IPS DF 4.7 (cell line): Measurements from ENCODE around the gene SLC17A4.
A peak's percentile ranks its signal among the peaks of the same experiment; 100 is the strongest.
"Not testable (repeated sequence)": the region's sequence is repeated elsewhere in the genome, so short reads cannot be mapped to it uniquely, and the experiment has no call there.

Experiments
- DNase-seq: peaks from one replicate; pipeline ENCODE4 v3.0.0-alpha.2; 2013; ENCODE audit warnings: low spot score; ENCODE audit errors: extremely low read depth

The SLC17A4 gene

GRCh38 chr6:25754535-25754934 lies at the start of gene SLC17A4:
Gene SLC17A4, plus strand, starts transcription at chr6:25754742. Its CDS starts 7,221 bp downstream, at chr6:25761963.
- no peak for DNase-seq

- DNase-seq, result no peak
These were observed 48.1 kb upstream of the SLC17A4 start for GRCh38 chr6:25706314-25707014.

GRCh38 chr6:25709761-25710160 lies 44.8 kb upstream of the SLC17A4 start:
- DNase-seq, result no peak

- DNase-seq, result no peak
These were observed 44.3 kb upstream of the SLC17A4 start for GRCh38 chr6:25710287-25710686.

GRCh38 chr6:25713824-25714223 lies 40.7 kb upstream of the SLC17A4 start:
- no peak for DNase-seq

- DNase-seq, result no peak
These were observed 39.8 kb upstream of the SLC17A4 start for GRCh38 chr6:25714765-25715164.

GRCh38 chr6:25715794-25716193 lies 38.7 kb upstream of the SLC17A4 start:
- no peak for DNase-seq

GRCh38 chr6:25717866-25718740 lies 36.4 kb upstream of the SLC17A4 start:
- no peak for DNase-seq

GRCh38 chr6:25726122-25726911 lies 28.2 kb upstream of the SLC17A4 start:
- DNase-seq, result no peak

- DNase-seq, result no peak
These were observed 27.5 kb upstream of the SLC17A4 start for GRCh38 chr6:25727028-25727427.

GRCh38 chr6:25730907-25731306 lies 23.6 kb upstream of the SLC17A4 start:
- DNase-seq, result no peak

- DNase-seq, result no peak
These were observed 22.8 kb upstream of the SLC17A4 start for GRCh38 chr6:25731721-25732120.

GRCh38 chr6:25732468-25733198 lies 21.9 kb upstream of the SLC17A4 start:
- no peak for DNase-seq

GRCh38 chr6:25735261-25735660 lies 19.3 kb upstream of the SLC17A4 start:
- DNase-seq, result no peak

GRCh38 chr6:25743868-25744267 lies 10.7 kb upstream of the SLC17A4 start:
- DNase-seq, result no peak

GRCh38 chr6:25745836-25746235 lies 8.7 kb upstream of the SLC17A4 start:
- no peak for DNase-seq

- DNase-seq, result peak; percentile 11
These were observed 7.6 kb upstream of the SLC17A4 start for GRCh38 chr6:25746968-25747367.

GRCh38 chr6:25747477-25747876 lies 7.1 kb upstream of the SLC17A4 start:
- no peak for DNase-seq

GRCh38 chr6:25748049-25748448 lies 6.5 kb upstream of the SLC17A4 start:
- DNase-seq, result no peak

- DNase-seq, result not testable (repeated sequence)
These were observed 5.7 kb upstream of the SLC17A4 start for GRCh38 chr6:25748601-25749517.
